RWPE1 (cell line): ENCODE measurements around the gene LDLRAD4.

Source experiments
- CTCF ChIA-PET: fragments of 350-600 bp; sonication (Branson Sonifier 250); formaldehyde crosslinking; extraction: SDS; loops from one replicate; lab custom pipeline; 2021; lab: Yijun Ruan, JAX
- POLR2A ChIA-PET: fragments of 400-600 bp; formaldehyde crosslinking; extraction: SDS; loops from one replicate; lab custom pipeline; 2020; ENCODE audit warnings: antibody characterized with exemption; ENCODE audit not compliant: low non-redundant PET; lab: Yijun Ruan, JAX
- DNase-seq: peaks from one replicate; pipeline ENCODE4 v3.0.0; 2012; ENCODE audit warnings: low spot score
- H3K27ac ChIP-seq: fragments of 450-650 bp; 2 replicates; pipeline ENCODE4 v1.5.1; 2017
- TF ChIP-seq, protein P1 (sequence below): fragments of 450-650 bp; conservative IDR thresholded peaks from 2 replicates; pipeline ENCODE4 v1.5.1; 2017; ENCODE audit warnings: low read depth, mild to moderate bottlenecking

LDLRAD4 gene

DNA sequence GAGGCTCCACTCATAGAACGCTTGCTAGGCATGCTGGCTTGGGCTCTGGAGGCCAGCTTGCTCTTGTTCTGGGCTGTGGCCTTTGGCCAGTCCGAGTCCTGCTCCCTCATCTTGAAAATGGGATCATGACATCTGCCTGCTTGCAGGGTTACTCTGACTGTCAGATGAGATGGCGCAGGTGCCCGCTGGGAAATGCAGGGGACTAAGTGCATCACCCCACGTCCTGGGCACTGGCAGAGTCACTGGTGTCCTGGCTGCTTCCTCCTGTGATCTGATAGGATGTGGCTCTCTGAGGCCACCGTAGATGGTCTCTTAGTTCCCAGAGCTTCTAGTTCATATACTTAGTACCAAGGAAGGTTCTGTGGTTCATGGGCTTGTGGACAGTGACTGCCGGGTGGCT lies 18.5 kb downstream of the LDLRAD4 start:
- CTCF ChIA-PET, result no interaction called here
- DNase-seq, result no peak
- TF ChIP-seq, protein P1, sequence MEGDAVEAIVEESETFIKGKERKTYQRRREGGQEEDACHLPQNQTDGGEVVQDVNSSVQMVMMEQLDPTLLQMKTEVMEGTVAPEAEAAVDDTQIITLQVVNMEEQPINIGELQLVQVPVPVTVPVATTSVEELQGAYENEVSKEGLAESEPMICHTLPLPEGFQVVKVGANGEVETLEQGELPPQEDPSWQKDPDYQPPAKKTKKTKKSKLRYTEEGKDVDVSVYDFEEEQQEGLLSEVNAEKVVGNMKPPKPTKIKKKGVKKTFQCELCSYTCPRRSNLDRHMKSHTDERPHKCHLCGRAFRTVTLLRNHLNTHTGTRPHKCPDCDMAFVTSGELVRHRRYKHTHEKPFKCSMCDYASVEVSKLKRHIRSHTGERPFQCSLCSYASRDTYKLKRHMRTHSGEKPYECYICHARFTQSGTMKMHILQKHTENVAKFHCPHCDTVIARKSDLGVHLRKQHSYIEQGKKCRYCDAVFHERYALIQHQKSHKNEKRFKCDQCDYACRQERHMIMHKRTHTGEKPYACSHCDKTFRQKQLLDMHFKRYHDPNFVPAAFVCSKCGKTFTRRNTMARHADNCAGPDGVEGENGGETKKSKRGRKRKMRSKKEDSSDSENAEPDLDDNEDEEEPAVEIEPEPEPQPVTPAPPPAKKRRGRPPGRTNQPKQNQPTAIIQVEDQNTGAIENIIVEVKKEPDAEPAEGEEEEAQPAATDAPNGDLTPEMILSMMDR, result no peak
- no peak overlapping the region for H3K27ac ChIP-seq
- POLR2A ChIA-PET, result no interaction called here

DNA sequence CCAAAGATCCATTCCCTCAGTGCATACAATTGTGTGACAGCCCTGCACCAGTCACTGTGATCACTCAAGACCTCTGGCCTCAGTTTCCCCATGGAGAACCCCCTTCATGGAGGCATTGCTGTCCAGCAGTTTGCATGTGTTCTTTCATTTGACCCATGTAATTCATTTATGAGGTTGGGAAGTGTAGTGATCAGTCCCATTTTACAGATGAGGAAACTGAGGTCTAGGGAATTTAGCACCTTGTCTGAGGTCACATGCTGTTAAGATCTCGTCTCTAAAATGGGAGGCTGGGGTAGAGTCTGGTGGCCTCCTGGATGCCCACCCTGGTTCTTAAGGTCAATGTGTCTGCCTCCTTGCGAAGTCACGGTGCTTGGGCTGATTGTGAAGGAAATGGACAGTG lies 19.1 kb downstream of the LDLRAD4 start:
- ChIA-PET CTCF (no interaction called here), POLR2A (no interaction called here)
- no peak for DNase-seq
- TF ChIP-seq, protein P1, result no peak
- H3K27ac ChIP-seq, result no peak overlapping the region

DNA sequence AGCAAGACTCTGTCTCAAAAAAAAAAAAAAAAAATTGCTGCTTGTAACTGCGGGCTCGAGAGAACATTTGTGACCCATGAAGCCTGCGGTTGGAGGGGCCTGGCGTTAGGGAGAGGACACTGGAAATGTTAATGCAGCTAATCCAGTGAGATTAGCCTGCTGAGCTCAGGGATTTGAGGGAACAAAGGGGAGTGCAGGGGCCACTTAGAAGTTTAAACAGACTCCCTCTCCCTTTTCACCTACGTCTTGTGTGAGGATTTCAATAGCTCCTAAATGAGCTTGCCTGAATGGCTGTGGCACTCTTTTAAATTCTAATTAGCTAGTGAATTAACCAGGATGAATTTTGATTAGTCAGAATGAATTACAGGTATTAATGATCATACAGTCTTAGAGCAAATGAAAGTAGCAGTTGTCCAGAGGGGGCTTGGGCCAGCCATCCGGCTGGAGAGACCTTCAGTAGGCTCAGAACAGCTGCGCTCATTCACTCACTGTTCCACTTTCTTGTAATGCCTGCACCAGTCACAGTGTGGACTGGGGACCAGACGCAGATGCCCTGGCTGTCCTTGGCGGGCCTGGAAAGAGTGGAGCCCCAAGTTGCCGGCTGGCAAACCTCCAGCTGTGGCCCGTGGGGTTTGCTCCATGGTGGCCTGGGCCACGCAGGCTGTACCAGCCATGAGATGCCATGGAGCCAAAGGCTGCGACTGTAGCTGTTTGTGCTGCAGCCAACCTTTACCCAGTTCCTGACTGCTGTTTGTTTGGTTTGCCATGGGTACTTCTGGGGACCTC lies 20.8 kb downstream of the LDLRAD4 start:
- no peak for DNase-seq
- ChIA-PET POLR2A (no interaction called here), CTCF (no interaction called here)
- H3K27ac ChIP-seq, result no peak overlapping the region
- TF ChIP-seq, protein P1, result no peak

DNA sequence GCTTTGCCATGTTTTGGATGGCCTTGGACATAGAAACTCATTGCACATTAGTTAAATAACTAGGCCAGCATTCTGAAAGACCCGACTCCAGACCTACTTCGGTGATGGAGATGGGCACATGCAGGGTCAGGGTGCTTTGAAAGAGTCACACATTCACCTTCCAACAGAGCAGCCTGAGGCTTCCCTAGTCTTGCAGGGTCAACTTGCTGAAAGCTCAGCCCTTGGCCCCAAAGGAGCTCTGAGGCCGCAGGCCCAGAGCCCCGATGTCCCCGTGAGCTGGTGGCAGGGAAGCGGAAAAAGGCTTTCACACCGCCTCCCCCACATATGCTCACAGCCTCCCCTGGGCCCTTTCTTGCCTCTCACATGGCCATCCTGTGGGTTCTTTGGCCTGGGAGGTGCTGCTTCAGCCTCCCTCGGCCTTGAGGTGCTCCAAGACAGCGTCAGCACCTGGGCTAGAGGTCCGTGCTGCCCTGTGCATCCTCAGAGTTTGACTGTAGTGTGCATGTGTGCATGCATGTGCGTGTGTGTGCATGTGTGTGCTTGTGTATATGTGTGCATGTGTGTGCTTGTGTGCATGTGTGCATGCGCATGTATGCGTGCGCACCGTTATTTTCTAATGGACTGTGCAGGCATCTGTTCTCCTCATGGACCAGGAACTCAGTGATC lies 21.6 kb downstream of the LDLRAD4 start:
- TF ChIP-seq, protein P1, result no peak
- no peak overlapping the region for H3K27ac ChIP-seq
- no peak for DNase-seq
- ChIA-PET CTCF (interaction anchor here (0.7 to 0.8 kb wide), 2 partner anchors 10 to 315 kb away, joined by 3 to 6 read pairs; no protein-coding TSS in a partner anchor), POLR2A (no interaction called here)

DNA sequence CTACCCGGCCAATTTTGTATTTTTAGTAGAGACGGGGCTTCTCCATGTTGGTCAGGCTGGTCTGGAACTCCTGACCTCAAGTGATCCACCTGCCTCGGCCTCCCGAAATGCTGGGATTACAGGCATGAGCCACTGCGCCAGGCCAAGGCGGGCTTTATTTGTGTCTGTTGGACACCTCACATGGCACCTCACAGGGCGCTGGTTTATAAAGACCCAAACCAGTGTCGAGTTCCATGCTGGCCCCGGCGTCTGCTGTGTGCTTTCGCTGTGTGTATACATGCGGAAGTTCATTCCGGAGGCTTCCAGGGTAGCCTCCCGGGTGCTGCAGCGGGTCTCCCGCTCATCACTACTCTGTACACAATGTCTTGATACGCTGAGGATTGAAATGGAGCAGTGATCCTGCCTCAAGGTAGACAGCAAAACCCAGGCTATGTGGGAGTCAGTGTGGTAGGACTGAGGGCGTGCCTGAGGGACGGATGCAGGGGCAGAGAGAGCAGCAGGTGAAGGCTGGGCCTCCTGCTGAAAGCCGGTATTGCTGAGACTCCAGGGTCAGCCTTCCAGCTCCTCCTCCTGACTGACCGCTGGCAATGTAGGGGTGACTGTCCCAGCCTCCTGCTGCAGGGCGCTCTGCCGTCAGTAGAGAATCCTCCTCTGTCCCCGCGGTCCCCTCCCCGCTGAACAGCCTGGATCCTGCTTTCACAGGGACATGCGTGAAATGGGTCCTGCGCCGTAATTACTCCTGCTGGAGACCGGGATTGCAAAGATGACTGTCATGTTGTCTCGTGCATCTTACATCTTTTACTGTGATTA lies 22.7 kb downstream of the LDLRAD4 start:
- DNase-seq, result no peak
- ChIA-PET POLR2A (no interaction called here), CTCF (interaction anchor here (0.7 to 0.8 kb wide), 2 partner anchors 11 to 314 kb away, joined by 3 to 6 read pairs; no protein-coding TSS in a partner anchor)
- TF ChIP-seq, protein P1, result no peak
- H3K27ac ChIP-seq, result no peak overlapping the region

DNA sequence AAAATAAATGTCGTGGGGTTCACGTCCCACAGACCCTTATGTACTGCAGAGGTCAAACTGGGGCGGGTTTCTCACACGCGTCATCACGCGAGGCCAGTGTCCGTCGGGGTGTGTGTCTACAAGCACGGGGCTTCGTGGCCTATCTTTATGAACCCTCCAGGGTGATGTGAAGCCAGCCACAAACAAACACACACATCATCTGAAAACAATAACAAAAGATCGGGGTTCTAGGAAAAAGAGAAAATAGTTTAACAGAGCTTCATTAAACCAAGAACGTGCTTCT lies 23.3 kb downstream of the LDLRAD4 start:
- TF ChIP-seq, protein P1, result no peak
- POLR2A ChIA-PET, result no interaction called here
- CTCF ChIA-PET, result no interaction called here
- no peak overlapping the region for H3K27ac ChIP-seq
- no peak for DNase-seq
